ENCODE data around the gene KCNMA1. TPM values are rescaled to one million over a fixed set of nuclear protein-coding genes. Genes with fewer than 3 reads are reported as not detected.

KCNMA1 gene
- total and polyA plus RNA-seq, 9 of the 15 experiments (the other 6 are each of a cell fraction or from before 2014, with no cell fraction given) = 0.01 to 0.95 (median 0.15) TPM; not detected in 4

DNA sequence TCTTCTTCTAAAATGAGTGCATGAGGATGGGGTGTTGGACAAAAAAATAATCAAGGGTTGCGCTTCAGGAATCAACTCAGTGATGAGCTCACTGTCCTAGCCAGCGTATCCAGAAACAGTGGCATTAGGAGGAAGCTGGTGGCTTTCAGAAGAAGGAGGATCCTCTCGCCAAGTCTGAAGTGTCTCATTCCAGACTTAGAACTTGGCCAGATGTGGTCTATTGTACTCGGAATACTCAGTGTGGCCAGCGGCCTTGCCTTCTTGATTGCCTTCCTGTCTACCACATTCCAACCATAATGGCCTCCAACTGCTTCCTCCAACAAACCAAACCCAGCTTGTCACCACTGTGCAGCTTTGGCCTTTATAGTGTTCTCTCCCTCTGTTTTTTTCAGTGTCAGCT, 732.4 kb downstream of the KCNMA1 start:
- ATAC-seq = no peak
- Histone ChIP-seq H3K9ac (ENCODE audit: insufficient read depth in 1 of 2, low read depth in 2 of 2, low read length in 2 of 2) (no peak overlapping the region), H3K4me1 (replicated peaks in 1 of 2; ENCODE audit: control insufficient read depth in 2 of 2, insufficient read depth in 2 of 2, low read length in 2 of 2) (no peaks in the 10 kb centered on the region), H3K9me3 (replicated peaks; ENCODE audit: control insufficient read depth, insufficient read depth, low read depth, low read length) (no peaks in the 10 kb centered on the region), H3K79me2 (ENCODE audit: control insufficient read depth, insufficient read depth, low read length) (no peaks in the 10 kb centered on the region), H3K36me3 (ENCODE audit: control insufficient read depth, insufficient read depth, low read length) (no peaks in the 10 kb centered on the region), H3K27ac (ENCODE audit: extremely low read depth, low read depth, low read length) (no peak overlapping the region), H3K9me1 (ENCODE audit: control insufficient read depth, insufficient read depth, low read length) (no peaks in the 10 kb centered on the region), H3K27me3 (ENCODE audit: control insufficient read depth in 2 of 2, insufficient read depth in 2 of 2, low read length in 2 of 2) (no peaks in the 10 kb centered on the region), H2AFZ (ENCODE audit: low read depth, low read length) (no peak overlapping the region), H3K4me2 (ENCODE audit: insufficient read depth, low read length) (no peak overlapping the region), H4K20me1 (replicated peaks; ENCODE audit: control insufficient read depth, insufficient read depth, low read length) (no peaks in the 10 kb centered on the region), H3K4me3 (no peak overlapping the region)
- intact Hi-C loops (cut with micrococcal nuclease) (no loop called here), in situ Hi-C loops (cut with MboI) (no loop called here)
- no peak for TF ChIP-seq IRF9 (tag; IDR thresholded peaks at IDR 0.05)
- no TSS peak for BruUV-seq (replicated peaks)
- POLR2A ChIA-PET = interaction anchor here (0.6 kb wide), 1 partner anchor 143 kb away, joined by 3 read pairs; no protein-coding TSS in a partner anchor
- WGBS (ENCODE audit: insufficient coverage, low coverage, missing lambda C conversion rate) = 0% methylated on average over 5 of the region's 5 CpGs
- no peak for DNase-seq (ENCODE audit: extremely low read depth in 1 of 4, low spot score in 3 of 4)
- CTCF ChIA-PET (ENCODE audit: low intra/inter-chr PET ratio) = no interaction called here
- no peak for FAIRE-seq

DNA sequence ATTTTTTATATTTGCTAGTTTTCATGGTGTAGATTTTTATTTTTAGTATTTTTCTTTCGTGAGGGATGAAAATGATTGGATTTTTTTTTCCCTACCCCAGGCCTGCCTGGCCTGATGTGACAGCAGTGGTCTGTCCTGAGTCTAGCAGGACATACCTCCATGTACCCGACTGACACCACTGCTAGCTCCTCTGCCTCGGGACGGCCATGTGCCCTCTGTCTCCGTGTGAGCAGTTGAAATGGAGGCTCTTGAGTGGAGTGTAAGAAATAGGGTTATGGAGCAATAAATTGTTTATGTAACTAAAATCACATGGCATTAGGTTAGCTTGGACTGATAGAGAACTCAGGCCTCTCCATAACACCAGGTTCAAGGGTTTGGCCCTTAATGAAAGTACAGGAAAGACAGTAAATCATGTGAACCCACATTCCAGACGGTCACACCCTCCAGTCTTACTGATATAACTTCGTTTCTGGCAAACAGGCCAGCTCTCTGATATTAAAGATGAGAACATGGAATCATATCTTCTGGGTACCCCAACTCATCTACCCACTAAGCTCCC, 734.1 kb downstream of the KCNMA1 start:
- no TSS peak for BruUV-seq (replicated peaks)
- no peaks in the 10 kb centered on the region for H3K4me1 ChIP-seq (replicated peaks in 1 of 2; ENCODE audit: control insufficient read depth in 2 of 2, insufficient read depth in 2 of 2, low read length in 2 of 2)
- H3K9me3 ChIP-seq (replicated peaks; ENCODE audit: control insufficient read depth, insufficient read depth, low read depth, low read length) = no peaks in the 10 kb centered on the region
- CTCF ChIA-PET (ENCODE audit: low intra/inter-chr PET ratio) = interaction anchor here (0.5 kb wide), 1 partner anchor 355 kb away, joined by 4 read pairs; no protein-coding TSS in a partner anchor
- H3K27ac ChIP-seq (ENCODE audit: extremely low read depth, low read depth, low read length) = no peak overlapping the region
- DNase-seq (ENCODE audit: extremely low read depth in 1 of 4, low spot score in 3 of 4) (no peak), ATAC-seq (no peak), FAIRE-seq (no peak)
- POLR2A ChIA-PET = interaction anchor here (0.6 kb wide), 1 partner anchor 632 kb away, joined by 3 read pairs; no protein-coding TSS in a partner anchor
- in situ Hi-C loops (cut with MboI) = no loop called here
- intact Hi-C loops (cut with micrococcal nuclease) = no loop called here
- H3K4me3 ChIP-seq = no peak overlapping the region
- H2AFZ ChIP-seq (ENCODE audit: low read depth, low read length) = no peak overlapping the region
- no peaks in the 10 kb centered on the region for H3K27me3 ChIP-seq (ENCODE audit: control insufficient read depth in 2 of 2, insufficient read depth in 2 of 2, low read length in 2 of 2)
- WGBS (ENCODE audit: insufficient coverage, low coverage, missing lambda C conversion rate) = 0% methylated on average over 7 of the region's 7 CpGs
- H3K36me3 ChIP-seq (ENCODE audit: control insufficient read depth, insufficient read depth, low read length) = no peaks in the 10 kb centered on the region
- H3K9me1 ChIP-seq (ENCODE audit: control insufficient read depth, insufficient read depth, low read length) = no peaks in the 10 kb centered on the region
- H3K9ac ChIP-seq (ENCODE audit: insufficient read depth in 1 of 2, low read depth in 2 of 2, low read length in 2 of 2) = no peak overlapping the region
- H4K20me1 ChIP-seq (replicated peaks; ENCODE audit: control insufficient read depth, insufficient read depth, low read length) = no peaks in the 10 kb centered on the region
- no peak overlapping the region for H3K4me2 ChIP-seq (ENCODE audit: insufficient read depth, low read length)
- H3K79me2 ChIP-seq (ENCODE audit: control insufficient read depth, insufficient read depth, low read length) = no peaks in the 10 kb centered on the region
- TF ChIP-seq PHF20 (IDR thresholded peaks at IDR 0.05; ENCODE audit: partially characterized antibody) = no peak
- TF ChIP-seq FOXA3 (CRISPR knock-in tag; conservative IDR thresholded peaks at IDR 0.05 in 1 of 2, IDR thresholded peaks at IDR 0.05 in 1 of 2) = no peak
- TF ChIP-seq EP300 (IDR thresholded peaks at IDR 0.05; ENCODE audit: low read length) = no peak
- TF ChIP-seq U2AF2 (optimal IDR thresholded peaks at IDR 0.05; ENCODE audit: low read depth, low read length) = no peak
- no peak for TF ChIP-seq ZNF165 (CRISPR knock-in tag; IDR thresholded peaks at IDR 0.05; ENCODE audit: borderline replicate concordance)
- TF ChIP-seq ZSCAN29 (IDR thresholded peaks at IDR 0.05) = no peak
- no peak for TF ChIP-seq BACH1 (tag; IDR thresholded peaks at IDR 0.05)
- TF ChIP-seq CHCHD3 (CRISPR knock-in tag; IDR thresholded peaks at IDR 0.05) = no peak
- TF ChIP-seq PYGO2 (tag; IDR thresholded peaks at IDR 0.05) = no peak
- TF ChIP-seq RCOR1 (IDR thresholded peaks at IDR 0.05; ENCODE audit: borderline replicate concordance in 1 of 2, low read depth in 2 of 2, low read length in 2 of 2) = no peak
- no peak for TF ChIP-seq ARID1B (IDR thresholded peaks at IDR 0.05)
- no peak for TF ChIP-seq ZNF311 (CRISPR knock-in tag; IDR thresholded peaks at IDR 0.05)
- no peak for TF ChIP-seq ELF1 (tag; IDR thresholded peaks at IDR 0.05)
- no peak for TF ChIP-seq DACH1 (IDR thresholded peaks at IDR 0.05; ENCODE audit: partially characterized antibody)
- no peak for TF ChIP-seq POLR2B (IDR thresholded peaks at IDR 0.05; ENCODE audit: low read depth, partially characterized antibody)
- no peak for TF ChIP-seq ZNF445 (CRISPR knock-in tag; IDR thresholded peaks at IDR 0.05; ENCODE audit: low read depth)
- TF ChIP-seq NR2F6 (CRISPR knock-in tag; IDR thresholded peaks at IDR 0.05) = no peak
